ENCODE measurements around the gene UTP11.

Gene UTP11

DNA sequence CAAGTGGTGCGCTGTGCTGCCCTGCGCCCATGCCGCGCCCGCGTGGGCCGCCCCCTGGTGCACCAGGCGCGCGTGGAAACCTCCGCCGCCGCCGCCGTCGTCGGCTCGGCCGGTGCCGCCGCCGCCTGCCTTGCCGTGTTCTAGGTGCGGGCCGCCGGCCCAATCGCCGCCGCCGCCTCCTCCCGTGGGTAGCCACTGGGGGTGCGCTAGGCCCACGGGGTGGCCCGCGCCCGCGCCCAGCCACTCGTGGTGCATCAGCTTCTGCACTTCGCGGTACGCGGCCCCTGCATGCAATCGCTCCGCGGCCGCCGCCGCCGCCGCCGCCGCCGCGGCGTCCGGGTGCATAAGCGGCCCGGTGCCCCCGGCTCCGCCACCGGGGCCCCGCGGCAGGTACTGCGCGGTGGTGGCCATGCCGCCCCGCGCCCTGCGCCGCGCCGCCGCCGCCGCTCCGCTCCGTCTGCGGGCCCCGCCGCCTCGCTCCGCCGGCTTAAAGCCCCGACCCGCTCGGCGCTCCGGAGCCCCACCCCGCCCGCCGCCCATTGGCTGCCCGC, 33.9 kb downstream of the UTP11 start, which contains the start of gene POU3F1:
POU3F1 (minus strand) TSS at position 461 of the 551 bp plus-strand sequence; CDS start at position 411, 50 bp downstream.
- no peak for DNase-seq (ENCODE audit: low spot score)

DNA sequence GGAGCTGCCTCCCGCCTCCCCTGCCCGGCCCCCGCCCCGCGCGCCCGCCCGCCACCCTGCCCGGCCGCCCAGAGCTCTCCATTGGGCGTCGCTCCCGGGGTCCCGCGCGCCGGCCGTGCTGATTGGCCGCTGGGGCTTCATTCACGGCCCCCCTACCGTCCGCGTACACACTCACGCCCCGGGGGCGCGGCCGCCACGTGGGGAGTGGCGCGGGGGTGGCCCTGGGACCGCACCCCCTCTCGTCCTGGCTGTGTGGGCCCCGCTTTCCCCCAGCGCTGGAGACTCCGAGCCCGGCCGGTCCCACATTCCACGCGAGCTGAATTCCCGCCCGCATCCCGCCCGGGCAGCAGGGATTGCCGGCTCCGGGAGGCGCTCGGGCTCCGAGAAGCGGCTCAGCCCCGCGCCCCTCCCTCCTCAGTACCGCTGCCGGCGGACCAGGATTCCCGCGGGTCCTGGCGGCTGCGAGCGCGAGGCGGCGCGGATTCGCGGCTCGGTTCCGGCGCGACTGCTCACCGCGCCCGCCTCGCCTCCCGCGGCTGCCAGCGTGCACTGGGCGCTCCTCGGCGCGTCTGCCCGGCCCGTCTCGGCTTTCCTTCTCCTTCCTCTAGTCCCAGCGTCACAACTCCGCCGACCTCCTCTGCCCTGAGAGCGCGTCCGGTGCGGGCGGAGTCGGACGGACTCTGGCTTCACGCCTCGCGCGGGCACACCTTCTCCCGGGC, 34.5 kb downstream of the UTP11 start:
- peak; percentile 97 for DNase-seq (ENCODE audit: low spot score)

DNA sequence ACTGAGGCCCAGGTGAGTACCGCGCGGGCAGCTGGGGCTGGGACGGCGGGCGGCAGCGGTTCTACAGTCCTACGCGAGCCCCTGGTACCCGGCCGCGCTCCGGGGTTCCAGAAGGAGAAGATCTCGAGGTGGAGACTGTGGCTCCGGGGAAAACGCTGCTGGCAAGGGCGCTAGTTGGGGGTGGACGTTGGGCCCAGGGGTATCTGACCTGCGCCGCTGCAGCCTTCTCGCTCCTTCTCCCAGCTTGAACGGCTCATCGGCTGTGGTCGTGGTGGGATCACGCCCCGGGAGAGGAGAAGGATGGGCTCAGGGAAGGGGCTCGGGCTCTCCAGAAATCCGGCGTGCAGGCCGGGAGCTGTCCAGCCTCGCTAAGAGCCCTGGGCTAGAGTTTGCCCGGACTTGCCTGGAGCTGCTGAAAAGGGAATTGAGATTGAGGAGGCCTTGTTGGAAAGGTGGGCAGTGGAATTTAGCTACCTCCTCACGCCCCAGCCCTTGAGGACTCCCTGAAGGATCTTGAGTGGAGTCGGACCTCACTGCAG, 35.1 kb downstream of the UTP11 start:
- DNase-seq (ENCODE audit: low spot score), result peak; percentile 55

DNA sequence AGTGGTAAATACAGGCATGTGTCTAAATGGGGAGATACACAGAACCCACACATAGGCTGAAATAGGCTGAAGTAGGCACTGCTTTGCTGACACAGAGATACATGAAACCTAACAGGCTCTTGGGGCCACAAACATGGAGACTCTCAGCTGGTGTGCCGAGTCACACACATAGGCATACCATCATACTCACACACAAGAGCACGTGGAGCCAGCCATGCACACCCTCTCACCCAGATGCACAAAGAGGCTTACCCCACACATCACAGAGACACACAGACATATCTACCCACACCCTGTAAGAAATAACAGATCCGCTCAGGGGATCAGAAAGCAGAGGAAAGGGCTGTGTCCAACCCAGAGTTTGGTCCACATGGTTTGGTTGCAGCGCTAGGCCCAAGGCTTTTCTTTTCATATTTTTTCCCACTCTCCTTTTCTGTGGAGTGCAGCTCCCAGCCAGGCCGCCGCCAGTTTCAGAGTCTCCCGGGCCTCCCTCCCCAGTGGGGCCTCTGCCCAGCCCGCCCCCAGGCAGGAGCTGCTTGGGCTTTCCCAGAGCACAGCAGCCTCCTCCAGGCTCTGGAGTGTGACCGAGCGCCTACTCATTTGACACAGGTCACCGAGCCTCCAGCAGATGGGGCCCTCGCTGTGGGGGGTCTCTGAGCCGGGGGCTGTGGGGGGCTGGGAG, 38.0 kb downstream of the UTP11 start:
- DNase-seq (ENCODE audit: low spot score), result no peak

DNA sequence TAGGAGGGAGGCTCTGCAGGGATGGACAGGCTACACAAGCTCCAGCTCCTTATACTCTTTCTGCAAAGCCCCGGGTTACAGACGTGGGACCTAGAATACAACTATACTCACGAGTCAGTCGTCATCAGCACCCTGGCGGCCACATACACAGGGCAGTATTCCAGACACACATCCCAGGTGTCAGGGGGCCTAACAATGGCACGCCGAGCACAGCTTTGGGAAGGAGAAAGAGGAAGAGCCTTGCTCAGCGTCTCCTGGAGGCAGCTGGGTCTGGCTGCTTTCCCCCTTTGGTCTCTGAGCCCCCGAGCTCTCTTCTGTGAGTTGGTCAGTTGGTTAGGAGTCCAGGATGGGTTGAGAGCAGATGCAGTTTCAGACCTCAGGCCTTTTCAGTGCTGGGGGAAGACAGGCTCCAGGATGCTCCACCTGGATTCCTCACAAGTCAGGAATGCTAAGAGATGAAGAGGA, 38.6 kb downstream of the UTP11 start:
- DNase-seq (ENCODE audit: low spot score), result no peak

DNA sequence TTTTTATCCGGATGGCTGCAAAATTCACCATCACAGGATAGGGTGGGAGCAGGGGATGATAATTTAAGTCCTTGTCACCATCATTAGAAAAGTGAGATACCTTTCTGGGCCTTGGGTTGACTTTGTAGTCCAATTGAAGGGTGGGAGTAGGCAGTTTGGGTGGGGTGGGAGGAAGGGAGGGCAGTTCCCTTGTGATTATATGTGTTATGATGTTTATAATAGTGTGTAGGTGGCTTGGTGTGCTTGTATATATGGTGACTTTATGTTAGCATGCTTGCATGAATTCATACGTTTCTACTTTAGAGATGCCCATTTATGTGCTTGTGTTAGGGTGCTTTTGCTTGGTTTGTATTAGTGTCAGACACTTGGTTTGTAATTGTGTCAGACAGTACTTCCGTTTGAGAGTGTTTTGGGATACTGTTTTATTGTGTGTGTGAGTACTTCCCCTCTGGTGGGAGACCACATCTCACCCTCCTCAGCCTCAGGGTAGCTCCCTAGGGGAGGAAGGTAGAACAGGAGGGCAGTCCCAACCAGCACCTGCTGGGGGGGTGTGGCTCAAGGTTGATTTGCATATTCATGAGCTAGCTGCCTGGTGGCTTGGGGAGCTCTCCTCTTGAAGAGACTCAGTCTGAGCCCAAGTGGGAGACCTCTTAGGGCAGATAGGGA, 40.3 kb downstream of the UTP11 start:
- no peak for DNase-seq (ENCODE audit: low spot score)

DNA sequence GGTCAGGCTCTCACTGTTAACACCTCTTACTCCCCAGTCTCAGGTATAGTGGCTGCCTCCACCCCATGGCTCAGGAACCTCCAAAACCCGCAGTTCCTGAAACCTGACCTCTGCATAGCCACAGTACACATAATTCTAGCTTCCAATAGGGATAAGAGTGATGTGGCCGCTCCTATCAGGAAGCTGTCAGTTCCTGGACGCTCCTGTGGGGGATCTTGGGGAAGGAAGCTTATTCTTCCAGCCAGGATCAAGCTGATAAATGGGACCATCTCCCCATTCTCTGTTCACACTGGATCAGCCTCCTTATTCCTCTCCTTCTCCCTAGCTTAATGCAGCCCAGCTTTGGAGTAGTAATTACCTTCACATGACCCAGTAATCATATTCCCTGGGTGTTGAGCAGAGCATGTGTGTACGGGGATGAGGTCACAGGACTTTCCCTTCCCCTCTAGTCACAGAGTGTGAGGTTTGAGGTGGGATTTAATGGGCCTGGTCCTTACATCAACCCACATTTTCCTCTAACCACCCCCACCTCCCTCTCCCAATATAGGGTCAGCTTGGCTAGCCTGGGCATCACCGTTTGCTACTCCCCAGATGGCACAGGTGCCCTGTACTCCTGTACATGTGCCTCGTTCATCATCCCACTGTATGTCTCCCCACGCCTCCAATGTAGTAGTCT, 41.0 kb downstream of the UTP11 start:
- DNase-seq (ENCODE audit: low spot score), result no peak

DNA sequence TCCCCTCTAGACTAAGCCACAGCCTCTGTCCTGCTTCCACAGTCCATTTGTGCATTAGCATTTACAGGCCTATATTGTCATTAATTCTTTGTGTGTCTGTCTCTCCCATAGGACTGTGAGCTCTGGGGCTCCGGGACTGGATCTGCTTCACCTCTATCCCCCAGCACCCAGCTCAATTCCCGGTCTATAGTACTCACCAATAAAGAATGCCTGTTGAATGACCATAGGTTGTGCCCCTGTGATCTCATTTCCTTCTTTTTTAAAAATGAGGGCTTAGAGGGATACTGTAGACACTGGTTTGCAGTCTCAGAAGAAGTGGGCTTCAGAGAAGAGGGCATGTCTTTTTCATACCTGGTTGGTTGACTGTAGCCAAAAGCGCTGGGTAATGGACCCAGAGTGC, 42.9 kb downstream of the UTP11 start:
- DNase-seq (ENCODE audit: low spot score), result no peak

DNA sequence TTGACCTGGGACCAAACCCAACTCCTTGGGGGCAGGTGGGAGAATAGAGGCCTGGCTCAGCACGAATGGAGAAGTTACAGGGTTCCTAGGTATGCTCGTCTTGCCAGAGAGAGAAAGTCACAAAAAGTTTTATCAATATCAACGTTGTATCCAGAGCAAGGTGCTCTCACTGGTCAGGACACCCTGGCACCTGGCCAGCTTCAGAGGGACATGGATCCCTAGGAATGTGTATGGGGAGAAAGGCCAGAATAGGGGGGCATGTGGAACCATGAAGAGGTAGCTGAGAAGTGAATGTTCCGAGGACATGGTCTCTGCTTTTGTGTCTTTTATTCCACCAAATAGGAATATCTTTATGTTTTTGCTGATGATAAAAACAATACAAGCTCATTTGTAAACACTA, 43.4 kb downstream of the UTP11 start:
- no peak for DNase-seq (ENCODE audit: low spot score)

DNA sequence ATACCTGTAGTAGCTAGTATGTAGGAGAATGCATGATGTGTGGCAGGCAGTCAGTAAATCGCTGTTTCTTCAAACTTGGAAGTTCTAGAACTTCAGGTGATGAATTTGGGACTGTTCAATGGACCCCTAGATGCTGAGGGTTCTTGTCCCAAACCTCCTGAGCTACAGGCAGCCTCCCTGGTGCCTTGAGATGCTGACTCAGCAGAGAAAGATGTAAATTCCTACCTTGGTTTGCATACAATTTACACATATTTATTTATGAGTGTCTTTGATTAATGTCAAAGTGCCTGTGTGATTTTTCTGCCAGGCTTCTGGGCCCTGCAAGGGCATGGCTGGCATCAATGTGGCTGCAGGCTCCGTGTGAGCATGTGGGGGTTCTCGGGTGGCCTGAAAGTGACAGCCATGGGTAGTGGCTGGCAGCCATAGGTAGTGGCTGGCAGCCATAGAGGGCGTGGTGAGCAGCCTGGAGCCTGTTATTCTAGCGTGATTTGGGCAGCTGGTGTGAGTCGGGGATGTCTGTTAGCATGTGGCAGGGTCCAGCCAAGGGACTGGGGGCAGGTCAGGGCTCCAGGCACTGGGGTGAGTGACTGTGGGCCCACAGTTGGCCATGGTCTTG, 47.2 kb downstream of the UTP11 start:
- no peak for DNase-seq (ENCODE audit: low spot score)

DNA sequence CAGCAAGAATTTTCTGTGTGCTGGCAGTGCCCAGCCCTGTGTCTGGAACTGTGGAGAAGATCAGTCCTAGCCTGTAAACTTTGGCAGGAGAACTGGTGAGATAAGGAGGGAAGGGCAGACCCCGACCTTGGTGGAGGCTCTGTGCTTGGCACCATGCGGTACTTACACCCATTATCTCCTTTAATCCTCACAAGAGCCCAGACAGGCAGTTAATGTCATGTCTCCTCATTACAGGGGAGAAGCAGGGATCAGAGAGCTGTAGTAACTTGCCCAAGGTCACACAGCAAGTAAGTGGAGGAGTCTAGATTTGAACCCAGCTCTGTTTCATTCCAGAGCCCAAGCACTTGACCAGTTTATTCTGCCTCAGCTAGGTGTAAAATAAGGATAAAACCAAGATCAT, 48.0 kb downstream of the UTP11 start:
- DNase-seq (ENCODE audit: low spot score), result no peak

DNA sequence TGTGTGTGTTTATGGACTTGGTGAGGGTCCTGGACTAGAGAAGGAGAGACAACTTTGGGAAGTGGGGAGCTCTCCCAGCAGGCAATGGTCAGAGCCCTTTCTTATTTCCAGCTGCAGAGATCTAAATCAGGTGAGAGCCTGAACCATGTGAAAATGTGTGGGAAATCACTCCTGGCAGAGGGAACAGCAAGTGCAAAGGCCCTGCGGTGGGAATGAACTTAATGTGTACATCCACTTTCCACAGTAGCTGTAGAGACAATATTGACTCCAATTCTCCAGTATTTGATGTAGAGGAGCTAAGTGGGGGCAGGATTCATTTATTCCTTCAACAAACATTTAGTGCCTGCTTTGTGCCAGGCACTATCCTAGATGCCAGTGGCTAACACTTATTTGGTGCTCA, 48.8 kb downstream of the UTP11 start:
- DNase-seq (ENCODE audit: low spot score), result no peak

DNA sequence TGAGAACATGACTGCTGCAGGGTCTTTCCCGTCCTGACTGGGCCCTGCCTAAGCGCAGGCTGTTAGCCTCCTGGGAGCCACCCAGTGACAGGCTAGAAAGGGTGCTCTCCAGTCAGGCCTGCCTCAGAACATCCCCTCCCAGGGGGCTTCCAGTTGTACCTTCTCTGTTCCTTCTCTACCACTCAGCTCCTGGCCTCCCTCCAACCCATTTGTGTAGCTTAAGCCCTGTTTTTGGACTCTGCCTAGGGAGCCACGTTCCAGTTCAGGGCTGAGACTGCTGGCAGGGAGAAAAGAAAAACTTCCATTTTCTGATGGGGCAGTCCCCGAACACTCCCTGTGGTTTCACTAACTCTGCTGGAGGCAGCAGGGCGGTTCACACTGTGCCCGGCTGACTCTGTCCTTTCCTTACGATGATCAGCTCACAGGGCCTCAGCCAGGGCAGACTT, 49.4 kb downstream of the UTP11 start:
- DNase-seq (ENCODE audit: low spot score), result no peak

DNA sequence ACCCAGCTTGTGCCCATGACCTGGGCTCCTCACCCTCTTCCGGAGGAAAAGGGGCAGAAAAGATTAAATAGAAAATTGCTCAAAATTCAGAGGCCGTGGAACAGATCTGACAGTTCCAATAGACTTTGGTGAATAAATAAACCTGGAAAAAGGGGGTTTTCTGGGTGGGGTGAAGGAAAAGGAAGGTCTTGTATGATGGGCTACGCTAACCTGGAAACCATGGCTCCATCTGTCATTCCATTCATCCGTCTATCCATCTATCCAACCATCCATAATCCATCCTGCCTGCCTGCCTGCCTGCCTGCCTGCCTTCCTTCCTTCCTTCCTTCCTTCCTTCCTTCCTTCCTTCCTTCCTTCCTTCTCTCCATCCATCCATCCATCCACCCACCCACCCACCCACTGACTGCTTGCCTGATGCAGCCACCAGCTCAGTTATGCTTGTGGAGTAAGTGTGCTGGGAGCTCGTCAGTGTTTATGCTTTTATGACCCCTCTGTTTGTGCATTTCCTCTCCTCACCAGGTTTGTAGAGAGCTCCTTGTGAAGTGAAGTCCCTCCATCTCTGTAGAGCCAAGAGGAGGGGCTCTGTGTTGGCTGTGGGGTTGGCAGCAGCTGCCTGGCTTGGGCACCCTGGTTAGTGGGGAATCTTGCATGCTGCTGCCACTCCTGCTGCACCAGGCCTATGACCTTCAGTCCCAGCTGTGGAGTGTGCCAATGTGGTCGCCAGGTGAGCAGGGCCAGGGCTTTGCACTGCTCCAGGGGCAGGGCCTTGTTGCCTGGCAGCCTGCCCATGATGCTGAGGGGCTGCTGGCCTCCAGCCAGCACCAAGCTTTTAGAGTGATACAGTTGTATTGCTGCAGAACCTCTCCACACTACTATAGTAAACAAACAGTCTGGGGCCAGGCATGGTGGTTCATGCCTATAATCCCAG, 50.1 kb downstream of the UTP11 start:
- no peak for DNase-seq (ENCODE audit: low spot score)

DNA sequence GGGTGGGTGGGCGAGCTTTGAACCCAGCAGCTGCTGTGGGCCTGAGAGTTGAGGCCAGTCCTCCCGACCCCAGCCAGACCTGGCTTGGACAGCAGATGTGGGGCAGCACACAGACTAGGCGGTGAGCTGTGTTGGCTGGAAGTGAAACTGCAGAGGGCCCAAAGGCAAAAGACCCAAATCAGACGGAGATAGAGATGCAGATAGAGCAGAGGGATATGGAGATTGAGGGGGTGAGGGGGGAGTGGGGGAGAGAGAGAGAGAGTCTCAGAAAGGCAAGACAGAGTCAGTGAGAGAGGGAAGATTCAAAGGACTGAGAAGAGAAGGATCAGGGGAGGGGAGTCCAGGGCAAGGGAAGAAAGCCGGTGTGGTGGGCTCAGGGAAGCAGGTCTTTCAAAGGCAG, 51.1 kb downstream of the UTP11 start:
- no peak for DNase-seq (ENCODE audit: low spot score)

DNA sequence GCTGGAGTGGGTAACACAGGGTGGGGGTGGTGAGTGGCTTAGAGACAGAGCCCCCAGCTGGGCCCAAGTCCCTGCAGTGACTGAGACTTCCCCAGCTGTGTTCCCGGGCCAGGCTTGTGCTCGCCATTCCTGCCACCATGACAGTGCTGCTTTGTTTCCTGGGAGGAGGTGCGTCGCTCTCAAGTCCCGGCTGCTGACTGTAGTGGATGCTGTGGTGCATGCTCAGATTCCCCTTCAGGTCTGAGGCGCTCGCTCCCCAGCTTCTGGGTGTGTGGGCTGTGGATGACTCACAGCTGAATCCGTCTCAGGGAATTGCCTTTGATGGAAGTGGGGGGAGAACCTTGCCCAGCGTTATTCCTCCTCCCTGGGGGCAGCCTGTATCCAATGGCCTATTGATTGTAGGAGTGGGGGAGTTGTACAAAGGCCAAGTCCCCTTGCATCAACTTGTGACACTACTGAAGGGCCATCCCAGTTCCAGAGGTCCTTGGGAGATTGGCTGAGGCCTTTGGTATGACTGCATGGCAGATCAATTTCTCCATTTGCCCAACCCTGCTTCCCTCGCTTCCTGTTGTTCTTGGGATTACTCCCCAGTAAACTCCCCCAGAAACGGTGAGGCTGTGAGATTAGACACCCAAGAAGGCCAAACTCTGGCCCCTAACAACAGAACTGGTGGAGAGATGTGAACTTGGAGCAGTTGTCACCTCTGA, 51.8 kb downstream of the UTP11 start:
- peak; percentile 72 for DNase-seq (ENCODE audit: low spot score)

DNA sequence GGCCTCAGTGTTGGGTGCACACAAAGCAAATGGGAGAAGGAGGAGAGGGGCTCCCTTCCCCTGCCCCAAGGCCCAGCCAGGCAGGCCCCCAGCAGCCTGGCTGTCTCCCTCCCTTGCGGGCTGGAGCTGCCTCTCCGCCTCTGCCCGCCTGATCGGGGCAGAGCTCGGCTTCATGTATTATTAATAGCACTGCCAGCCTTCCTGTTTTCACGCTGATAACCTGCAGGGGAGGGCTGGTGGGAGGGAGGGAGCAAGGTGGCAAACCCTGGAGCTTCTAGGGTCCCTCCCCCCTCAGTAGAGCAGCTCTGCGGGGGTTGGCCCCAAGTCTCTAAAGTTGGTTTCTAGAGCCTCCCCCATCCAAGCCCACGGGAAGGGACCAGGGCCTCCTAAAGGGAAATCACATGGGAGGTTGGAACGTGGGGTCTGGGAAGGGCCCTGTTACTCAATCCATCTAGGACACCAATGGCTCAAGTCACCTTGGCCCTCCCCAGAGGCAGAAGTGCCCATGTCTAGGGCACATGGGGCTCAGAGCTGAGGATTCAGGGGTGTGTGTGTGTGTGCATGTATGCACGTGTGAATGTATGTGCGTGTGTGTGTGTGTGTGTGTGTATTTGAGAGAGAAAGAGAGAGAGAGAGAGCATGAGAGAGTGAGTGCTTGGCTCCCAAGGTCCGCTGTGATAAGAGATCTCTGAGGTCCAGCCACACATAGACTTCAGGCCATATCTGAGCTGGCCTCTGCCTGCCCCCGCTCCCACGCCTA, 55.9 kb downstream of the UTP11 start:
- DNase-seq (ENCODE audit: low spot score), result no peak

DNA sequence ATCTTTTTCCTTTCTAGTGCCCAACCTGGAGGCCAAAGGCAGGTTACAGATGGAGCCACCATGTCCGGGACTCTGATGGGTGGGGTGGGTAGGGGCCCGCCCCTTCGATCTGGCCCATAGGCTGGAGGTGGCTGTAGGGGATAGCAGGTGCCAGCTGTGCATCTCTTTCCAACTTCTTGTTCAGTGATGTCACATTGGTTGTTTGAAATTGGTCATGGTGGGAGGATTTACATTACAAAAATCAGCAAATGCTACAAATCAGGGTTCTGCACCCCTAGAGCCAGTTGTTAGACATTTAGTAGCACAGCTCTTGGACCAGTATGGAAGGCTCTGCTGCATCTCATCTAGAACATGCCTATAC, 56.4 kb downstream of the UTP11 start:
- DNase-seq (ENCODE audit: low spot score), result no peak

Measured in GM03348 (cell line).